Vagina (tissue), 2 donors: Measurements from ENCODE around the gene ZNF638. TPM values are rescaled to one million over a fixed set of nuclear protein-coding genes. Genes with fewer than 3 reads are reported as not detected.

Source experiments
- DNase-seq, 2 donors: peaks; one replicate each; pipeline ENCODE4 v3.0.0-alpha.2; 2017; ENCODE audit errors: extremely low spot score in 2 of 2
- H3K27ac ChIP-seq: fragments of 200-600 bp; sonication (generic); one replicate; pipeline ENCODE4 v1.5.1; 2019
- H3K27me3 ChIP-seq: fragments of 200-600 bp; sonication (generic); one replicate; pipeline ENCODE4 v1.5.1; 2019
- H3K36me3 ChIP-seq, 2 donors: fragments of 200-600 bp; sonication (generic); one replicate each; pipeline ENCODE4 v1.5.1; 2017 to 2019
- H3K4me1 ChIP-seq: fragments of 200-600 bp; sonication (generic); one replicate; pipeline ENCODE4 v1.5.1; 2019
- H3K4me3 ChIP-seq, 2 donors: fragments of 200-600 bp; sonication (generic); 1 replicate in 1 of 2; 2 replicates in 1 of 2; pipeline ENCODE4 v1.5.1; 2016 to 2019
- H3K9me3 ChIP-seq: fragments of 200-600 bp; sonication (generic); one replicate; pipeline ENCODE4 v1.5.1; 2019
- POLR2A ChIP-seq, 2 donors: fragments of 450-650 bp; IDR thresholded peaks; one replicate each; pipeline ENCODE4 v1.6.1; 2017; ENCODE audit warnings: antibody characterized with exemption in 2 of 2, mild to moderate bottlenecking in 2 of 2, moderate library complexity in 2 of 2
- POLR2AphosphoS5 ChIP-seq, 2 donors: sonication (generic); formaldehyde crosslinking; IDR thresholded peaks; one replicate each; pipeline ENCODE4 v1.9.0; 2017; ENCODE audit warnings: antibody characterized with exemption in 2 of 2, mild to moderate bottlenecking in 2 of 2, low read depth in 1 of 2; ENCODE audit not compliant: insufficient read depth in 1 of 2
- intact Hi-C: fragments of 100-400 bp; cut with DNase I; formaldehyde crosslinking; loops from one replicate; pipeline ENCODE4 v1.15.1; 2023
- total RNA-seq: library from RNA; depleted of rRNA; stranded (reverse); fragments of >200 nt; gene quantifications from one replicate; pipeline ENCODE4 v1.2.3, GENCODE V29; 2016
- TF ChIP-seq, protein P1 (sequence below), 3 experiments: fragments of 450-650 bp in 2 of 3; fragments of 200-600 bp in 1 of 3; sonication (generic) in 1 of 3; IDR thresholded peaks; one replicate each; pipeline ENCODE4 v1.5.1; 2017 to 2019; ENCODE audit warnings: antibody characterized with exemption in 3 of 3, mild to moderate bottlenecking in 2 of 3, moderate library complexity in 2 of 3

The ZNF638 gene
- total RNA-seq, 1 donor from 2014 or later: 139 TPM

DNA sequence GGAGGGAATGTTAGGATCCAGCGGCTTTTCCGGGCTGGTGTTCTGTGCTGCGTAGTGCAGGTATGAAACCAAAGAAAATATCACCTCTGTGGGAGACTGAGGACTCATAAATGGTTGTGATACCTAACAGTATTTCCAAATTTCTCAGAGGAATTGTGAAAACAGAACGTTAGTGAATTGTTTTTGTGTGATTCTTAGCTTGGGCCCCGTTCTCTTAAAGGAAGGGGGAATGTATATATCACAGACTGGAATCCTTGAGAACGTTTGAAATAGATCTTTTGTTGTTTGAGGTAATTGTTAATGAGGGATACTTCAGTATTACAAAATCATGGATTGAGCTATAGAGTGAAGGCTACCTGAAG is 834 bp downstream of the ZNF638 start:
- no peaks in the 10 kb centered on the region for H3K36me3 ChIP-seq
- H3K9me3 ChIP-seq: no peaks in the 10 kb centered on the region
- no peak for DNase-seq
- H3K4me1 ChIP-seq: peaks cover 55% of the 10 kb centered on the region
- H3K27ac ChIP-seq: peak overlapping the region; percentile 92
- no peaks in the 10 kb centered on the region for H3K27me3 ChIP-seq
- TF ChIP-seq, protein P1, sequence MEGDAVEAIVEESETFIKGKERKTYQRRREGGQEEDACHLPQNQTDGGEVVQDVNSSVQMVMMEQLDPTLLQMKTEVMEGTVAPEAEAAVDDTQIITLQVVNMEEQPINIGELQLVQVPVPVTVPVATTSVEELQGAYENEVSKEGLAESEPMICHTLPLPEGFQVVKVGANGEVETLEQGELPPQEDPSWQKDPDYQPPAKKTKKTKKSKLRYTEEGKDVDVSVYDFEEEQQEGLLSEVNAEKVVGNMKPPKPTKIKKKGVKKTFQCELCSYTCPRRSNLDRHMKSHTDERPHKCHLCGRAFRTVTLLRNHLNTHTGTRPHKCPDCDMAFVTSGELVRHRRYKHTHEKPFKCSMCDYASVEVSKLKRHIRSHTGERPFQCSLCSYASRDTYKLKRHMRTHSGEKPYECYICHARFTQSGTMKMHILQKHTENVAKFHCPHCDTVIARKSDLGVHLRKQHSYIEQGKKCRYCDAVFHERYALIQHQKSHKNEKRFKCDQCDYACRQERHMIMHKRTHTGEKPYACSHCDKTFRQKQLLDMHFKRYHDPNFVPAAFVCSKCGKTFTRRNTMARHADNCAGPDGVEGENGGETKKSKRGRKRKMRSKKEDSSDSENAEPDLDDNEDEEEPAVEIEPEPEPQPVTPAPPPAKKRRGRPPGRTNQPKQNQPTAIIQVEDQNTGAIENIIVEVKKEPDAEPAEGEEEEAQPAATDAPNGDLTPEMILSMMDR (IDR thresholded peaks at IDR 0.05): no peak
- TF ChIP-seq POLR2A (IDR thresholded peaks at IDR 0.05): no peak
- no peak for TF ChIP-seq POLR2AphosphoS5 (IDR thresholded peaks at IDR 0.05; ENCODE audit: insufficient read depth in 1 of 2, low read depth in 1 of 2)
- H3K4me3 ChIP-seq: peak overlapping the region; percentile 82 to 97
- intact Hi-C loops: no loop called here

DNA sequence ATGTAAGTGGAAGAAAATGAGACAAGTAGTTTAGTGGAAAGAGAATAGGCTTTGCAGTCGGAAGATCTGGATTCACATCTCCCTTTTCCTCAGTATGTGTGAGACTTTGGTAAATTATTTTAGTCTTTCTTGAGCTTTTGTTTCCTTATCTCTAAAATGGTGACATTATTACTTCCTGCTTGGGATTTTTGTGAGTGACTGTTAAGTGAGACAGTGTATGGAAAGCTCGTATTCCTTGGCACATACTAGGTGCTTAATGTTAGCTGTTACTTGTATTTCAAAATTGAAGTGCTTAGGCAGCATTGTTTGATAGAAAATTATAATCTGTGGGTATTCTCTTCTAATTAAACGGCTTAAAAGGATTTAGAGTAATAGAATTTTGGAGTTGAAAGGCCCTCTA is 2.0 kb downstream of the ZNF638 start:
- Histone ChIP-seq H3K4me1 (peaks cover 67% of the 10 kb centered on the region), H3K27ac (no peak overlapping the region)
- intact Hi-C loops: no loop called here

DNA sequence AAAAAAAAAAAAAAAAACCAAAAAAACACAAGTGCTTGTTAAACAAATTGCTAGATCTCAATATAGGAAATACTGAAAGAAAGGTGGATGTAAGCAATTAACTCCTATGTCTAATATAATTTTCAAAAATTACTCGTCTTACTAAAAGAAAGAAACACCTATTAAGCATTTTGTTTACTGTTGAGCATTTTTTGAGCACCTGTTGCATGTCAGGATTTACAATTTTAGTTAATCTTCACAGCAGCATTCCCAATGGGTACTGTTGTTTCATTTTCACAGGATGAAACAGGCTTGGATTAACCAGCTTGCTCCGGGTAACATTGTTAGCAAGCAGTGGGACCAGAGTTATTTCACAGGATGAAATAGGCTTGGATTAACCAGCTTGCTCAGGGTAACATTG is 4.8 kb downstream of the ZNF638 start:
- Histone ChIP-seq H3K4me1 (peaks cover 89% of the 10 kb centered on the region), H3K27me3 (no peaks in the 10 kb centered on the region), H3K4me3 (no peak overlapping the region), H3K36me3 (no peaks in the 10 kb centered on the region), H3K27ac (no peak overlapping the region), H3K9me3 (no peaks in the 10 kb centered on the region)
- TF ChIP-seq POLR2AphosphoS5 (IDR thresholded peaks at IDR 0.05; ENCODE audit: insufficient read depth in 1 of 2, low read depth in 1 of 2): no peak
- TF ChIP-seq, protein P1 (IDR thresholded peaks at IDR 0.05): no peak
- no peak for TF ChIP-seq POLR2A (IDR thresholded peaks at IDR 0.05)
- intact Hi-C loops: no loop called here
- no peak for DNase-seq

More for the DNA sequence above, 2.0 kb downstream of the ZNF638 start:
- Histone ChIP-seq H3K36me3 (no peaks in the 10 kb centered on the region), H3K27me3 (no peaks in the 10 kb centered on the region), H3K4me3 (peak overlapping the region; percentile 3 to 97), H3K9me3 (no peaks in the 10 kb centered on the region)
- no peak for TF ChIP-seq POLR2A (IDR thresholded peaks at IDR 0.05)
- no peak for DNase-seq

DNA sequence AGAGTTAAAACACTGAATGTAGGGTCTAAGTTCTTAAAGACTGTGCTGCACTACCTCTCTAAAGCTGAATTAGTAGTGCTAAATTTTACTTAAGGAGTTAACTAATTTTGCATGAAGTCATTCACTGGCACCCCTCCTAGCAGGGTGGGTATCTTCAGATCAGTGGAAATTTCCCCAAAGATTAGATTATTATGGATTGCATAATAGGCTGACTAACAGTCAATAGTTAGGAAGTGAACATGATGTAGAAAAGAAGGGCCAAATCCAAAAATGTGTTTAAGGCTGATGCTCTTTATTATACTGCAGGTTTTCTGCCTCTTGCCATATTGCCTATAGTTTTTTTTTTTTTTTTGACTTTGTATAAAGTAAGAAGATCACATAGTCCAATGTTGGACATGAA is 5.2 kb downstream of the ZNF638 start:
- H3K27ac ChIP-seq: no peak overlapping the region
- H3K4me3 ChIP-seq: no peak overlapping the region
- H3K36me3 ChIP-seq: no peaks in the 10 kb centered on the region
- intact Hi-C loops: no loop called here
- H3K9me3 ChIP-seq: no peaks in the 10 kb centered on the region
- H3K4me1 ChIP-seq: peaks cover 92% of the 10 kb centered on the region
- H3K27me3 ChIP-seq: no peaks in the 10 kb centered on the region
- no peak for DNase-seq
- TF ChIP-seq, protein P1 (IDR thresholded peaks at IDR 0.05): no peak
- TF ChIP-seq POLR2A (IDR thresholded peaks at IDR 0.05) (no peak), POLR2AphosphoS5 (IDR thresholded peaks at IDR 0.05; ENCODE audit: insufficient read depth in 1 of 2, low read depth in 1 of 2) (no peak)

DNA sequence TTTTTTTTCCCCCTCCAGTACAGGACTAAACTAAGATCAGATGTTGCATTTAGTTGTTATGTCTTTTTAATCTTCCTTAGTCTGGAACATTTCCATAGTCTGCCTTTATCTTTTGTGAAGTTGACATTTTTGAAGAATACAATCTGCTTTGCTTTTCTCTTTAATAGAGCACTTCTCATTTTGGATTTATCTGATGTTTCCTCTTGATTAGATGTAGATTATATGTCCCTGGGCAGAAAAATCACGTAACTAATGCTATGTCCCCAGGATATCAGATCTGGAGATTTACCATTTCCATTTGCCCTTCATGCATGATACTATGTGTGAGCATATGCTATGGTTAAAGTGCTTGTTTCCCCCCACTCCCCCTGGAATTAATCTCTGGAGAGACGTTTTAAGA is 6.2 kb downstream of the ZNF638 start:
- TF ChIP-seq POLR2AphosphoS5 (IDR thresholded peaks at IDR 0.05; ENCODE audit: insufficient read depth in 1 of 2, low read depth in 1 of 2): no peak
- TF ChIP-seq, protein P1 (IDR thresholded peaks at IDR 0.05): no peak
- no peak for TF ChIP-seq POLR2A (IDR thresholded peaks at IDR 0.05)
- Histone ChIP-seq H3K36me3 (no peaks in the 10 kb centered on the region), H3K27ac (no peak overlapping the region), H3K4me1 (peaks cover 88% of the 10 kb centered on the region), H3K27me3 (no peaks in the 10 kb centered on the region), H3K9me3 (no peaks in the 10 kb centered on the region), H3K4me3 (no peak overlapping the region)
- DNase-seq: no peak
- intact Hi-C loops: no loop called here

DNA sequence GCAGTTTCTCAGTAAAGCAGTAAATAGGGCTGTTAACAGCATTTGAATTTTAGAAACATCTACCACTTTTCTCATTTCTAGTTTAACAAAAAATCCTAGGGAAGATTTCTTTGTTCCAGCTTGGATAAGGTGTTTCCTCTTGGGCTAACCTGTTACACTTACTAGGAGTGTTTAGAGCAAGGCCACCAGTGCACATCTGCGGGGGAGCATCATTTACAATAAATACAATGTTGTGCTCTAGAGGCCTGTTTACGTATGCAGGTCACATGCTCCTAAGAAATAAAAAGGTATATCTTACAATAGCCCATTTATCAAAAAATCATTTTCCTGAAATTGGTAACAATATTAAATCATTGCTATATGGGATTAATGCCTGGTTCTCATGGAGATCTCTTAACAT is 8.1 kb downstream of the ZNF638 start:
- no peaks in the 10 kb centered on the region for H3K27me3 ChIP-seq
- no peak for DNase-seq
- intact Hi-C loops: no loop called here
- H3K9me3 ChIP-seq: no peaks in the 10 kb centered on the region
- TF ChIP-seq, protein P1 (IDR thresholded peaks at IDR 0.05): no peak
- TF ChIP-seq POLR2AphosphoS5 (IDR thresholded peaks at IDR 0.05; ENCODE audit: insufficient read depth in 1 of 2, low read depth in 1 of 2) (no peak), POLR2A (IDR thresholded peaks at IDR 0.05) (no peak)
- H3K4me3 ChIP-seq: no peak overlapping the region
- no peaks in the 10 kb centered on the region for H3K36me3 ChIP-seq
- H3K4me1 ChIP-seq: peaks cover 68% of the 10 kb centered on the region
- H3K27ac ChIP-seq: no peak overlapping the region
